ENCODE measurements around the gene ANKRD12.

Gene ANKRD12

DNA sequence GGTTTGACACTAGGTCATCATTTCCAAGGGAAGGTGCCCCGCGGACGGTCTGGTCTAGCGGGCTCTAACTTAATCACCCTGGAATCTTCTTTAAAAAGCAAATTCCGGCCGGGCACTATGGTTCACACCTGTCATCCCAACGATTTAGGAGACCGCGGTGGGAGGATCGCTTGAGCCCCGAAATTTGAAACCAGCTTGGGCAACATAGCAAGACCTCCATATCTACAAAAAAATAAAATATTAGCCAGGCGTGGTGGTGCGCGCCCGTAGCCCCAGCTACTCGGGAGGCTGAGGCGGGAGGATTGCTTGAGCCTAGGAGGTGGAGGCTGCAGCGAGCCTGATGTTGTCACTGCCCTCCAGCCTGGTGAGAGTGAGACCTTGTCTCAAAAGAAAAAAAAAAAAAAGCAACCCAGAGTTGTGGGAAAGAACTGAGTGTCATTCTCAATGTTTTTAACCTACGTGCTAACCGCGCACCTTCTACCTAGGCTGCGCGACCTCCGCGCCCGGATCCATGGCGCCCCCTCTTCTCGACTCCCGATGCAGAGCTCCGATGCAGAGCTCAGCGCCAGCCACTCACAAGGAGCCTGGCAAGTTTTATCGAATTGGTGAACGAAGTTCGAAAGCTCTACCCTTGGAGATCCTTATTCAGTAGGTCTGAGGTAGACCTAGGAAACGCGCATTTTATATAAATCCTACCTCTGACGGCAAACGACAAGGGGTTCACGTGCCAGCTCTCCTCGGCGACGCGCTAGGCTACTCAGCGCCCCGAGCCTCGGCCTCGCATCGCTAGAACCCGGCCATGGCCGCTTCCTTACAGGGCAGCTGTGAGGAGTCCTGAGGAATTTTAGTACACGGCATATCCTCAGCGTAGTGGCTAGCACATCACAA, 197.1 kb downstream of the ANKRD12 start:
- Mint-ChIP-seq H3K4me3 (peak overlapping the region; percentile 81), H3K27ac (peak overlapping the region; percentile 88), H3K4me1 (peaks cover 20% of the 10 kb centered on the region), H3K9me3 (peaks cover 37% of the 10 kb centered on the region), H3K36me3 (ENCODE audit: low read depth) (peaks cover 43% of the 10 kb centered on the region), H3K27me3 (ENCODE audit: low read depth, poor library complexity) (no peaks in the 10 kb centered on the region)
- TF ChIP-seq, protein P1, sequence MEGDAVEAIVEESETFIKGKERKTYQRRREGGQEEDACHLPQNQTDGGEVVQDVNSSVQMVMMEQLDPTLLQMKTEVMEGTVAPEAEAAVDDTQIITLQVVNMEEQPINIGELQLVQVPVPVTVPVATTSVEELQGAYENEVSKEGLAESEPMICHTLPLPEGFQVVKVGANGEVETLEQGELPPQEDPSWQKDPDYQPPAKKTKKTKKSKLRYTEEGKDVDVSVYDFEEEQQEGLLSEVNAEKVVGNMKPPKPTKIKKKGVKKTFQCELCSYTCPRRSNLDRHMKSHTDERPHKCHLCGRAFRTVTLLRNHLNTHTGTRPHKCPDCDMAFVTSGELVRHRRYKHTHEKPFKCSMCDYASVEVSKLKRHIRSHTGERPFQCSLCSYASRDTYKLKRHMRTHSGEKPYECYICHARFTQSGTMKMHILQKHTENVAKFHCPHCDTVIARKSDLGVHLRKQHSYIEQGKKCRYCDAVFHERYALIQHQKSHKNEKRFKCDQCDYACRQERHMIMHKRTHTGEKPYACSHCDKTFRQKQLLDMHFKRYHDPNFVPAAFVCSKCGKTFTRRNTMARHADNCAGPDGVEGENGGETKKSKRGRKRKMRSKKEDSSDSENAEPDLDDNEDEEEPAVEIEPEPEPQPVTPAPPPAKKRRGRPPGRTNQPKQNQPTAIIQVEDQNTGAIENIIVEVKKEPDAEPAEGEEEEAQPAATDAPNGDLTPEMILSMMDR (IDR thresholded peaks at IDR 0.05): no peak
- peak; percentile 4 for DNase-seq

DNA sequence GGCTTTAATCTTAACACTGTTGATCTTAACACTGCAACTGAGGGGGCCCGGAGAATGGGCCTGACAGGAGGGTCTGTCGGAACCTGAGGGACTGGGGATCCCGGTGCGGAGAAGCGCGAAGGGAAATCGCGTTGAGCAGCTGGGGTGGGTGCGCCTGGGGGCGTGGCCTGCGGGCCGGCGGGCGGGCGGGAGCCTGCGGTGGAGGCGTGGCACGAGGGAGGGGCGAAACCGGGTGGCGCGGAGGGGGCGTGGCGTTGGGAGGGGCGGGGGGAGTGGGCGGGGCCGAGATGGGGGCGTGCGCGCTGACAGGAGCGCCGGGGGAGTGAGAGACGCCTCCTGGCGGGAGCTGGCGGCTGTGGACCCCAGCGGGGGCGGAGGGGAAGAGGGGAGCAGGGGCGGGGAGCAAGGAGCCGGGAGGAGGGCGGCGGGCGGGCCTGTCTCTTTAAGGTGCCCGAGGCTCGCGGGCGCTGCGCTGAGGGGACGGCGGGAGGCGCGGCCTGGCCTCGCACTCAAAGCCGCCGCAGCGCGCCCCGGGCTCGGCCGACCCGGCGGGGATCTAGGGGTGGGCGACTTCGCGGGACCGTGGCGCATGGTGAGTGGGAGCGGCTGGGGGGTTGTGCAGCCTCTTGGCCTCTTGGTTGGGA, 197.9 kb downstream of the ANKRD12 start, which contains the start of gene TWSG1:
TWSG1 (plus strand) TSS at position 445 of the 644 bp plus-strand sequence. CDS start 2,457 bp downstream, outside the sequence.
- peak; percentile 96 for DNase-seq
- Mint-ChIP-seq H3K9me3 (peaks cover 29% of the 10 kb centered on the region), H3K27ac (peak within 1 kb of the TSS; percentile 88), H3K4me3 (peak within 1 kb of the TSS; percentile 94), H3K27me3 (ENCODE audit: low read depth, poor library complexity) (no peaks in the 10 kb centered on the region), H3K36me3 (ENCODE audit: low read depth) (peaks cover 42% of the 10 kb centered on the region), H3K4me1 (peaks cover 20% of the 10 kb centered on the region)
- TF ChIP-seq, protein P1 (IDR thresholded peaks at IDR 0.05): no peak

DNA sequence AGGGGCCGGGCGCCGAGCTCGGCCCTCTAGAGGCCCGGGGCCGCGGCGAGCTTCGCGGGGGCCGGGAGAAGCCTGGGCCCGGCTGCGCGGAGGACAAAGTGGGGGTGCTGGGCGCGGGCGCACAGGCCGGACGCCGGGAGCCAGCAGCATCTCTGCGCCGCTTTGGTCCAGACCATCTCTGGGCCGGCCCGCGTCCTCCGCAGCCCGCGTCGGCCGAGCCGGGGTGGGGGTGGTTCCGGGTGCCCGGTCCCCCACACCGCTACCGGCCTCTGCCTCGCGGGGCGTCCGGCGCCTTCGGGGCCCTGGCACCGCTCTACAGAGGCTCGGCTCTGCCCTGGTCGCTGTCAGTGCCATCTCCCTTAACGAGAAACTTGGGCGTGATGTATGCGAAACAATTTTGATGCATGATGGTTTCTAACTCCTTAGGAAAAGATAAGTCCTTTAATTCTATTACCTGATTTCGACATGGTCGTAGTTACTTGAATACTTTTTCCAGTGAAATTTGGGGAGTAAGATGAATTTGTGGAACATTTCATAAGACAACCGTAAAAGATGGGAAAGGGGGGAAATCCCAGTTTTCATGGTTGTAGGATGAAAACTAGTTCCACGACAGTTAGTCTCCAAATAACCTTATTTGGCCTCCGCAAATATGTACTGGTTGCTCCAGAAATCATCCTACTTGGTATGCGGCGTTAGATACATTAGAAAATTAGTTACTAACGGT, 198.6 kb downstream of the ANKRD12 start:
- peaks cover 27% of the 10 kb centered on the region for H3K9me3 Mint-ChIP-seq
- peaks cover 20% of the 10 kb centered on the region for H3K4me1 Mint-ChIP-seq
- H3K27me3 Mint-ChIP-seq (ENCODE audit: low read depth, poor library complexity): no peaks in the 10 kb centered on the region
- TF ChIP-seq, protein P1 (IDR thresholded peaks at IDR 0.05): no peak
- no peak overlapping the region for H3K27ac Mint-ChIP-seq
- H3K4me3 Mint-ChIP-seq: peak overlapping the region; percentile 94
- DNase-seq: no peak
- H3K36me3 Mint-ChIP-seq (ENCODE audit: low read depth): peaks cover 47% of the 10 kb centered on the region
